ENCODE measurements around the gene LOC101059915. TPM values are rescaled to one million over a fixed set of nuclear protein-coding genes. Genes with fewer than 3 reads are reported as not detected.
"Not testable (repeated sequence)": the region's sequence is repeated elsewhere in the genome, so short reads cannot be mapped to it uniquely, and the experiment has no call there.

Gene LOC101059915

GRCh38 chrX:71699023-71699344 is 31.6 kb downstream of the LOC101059915 start:
- H3K36me3 ChIP-seq (ENCODE audit: low read depth); H3K4me1 ChIP-seq (ENCODE audit: low read depth); ATAC-seq; H3K9me3 ChIP-seq; DNase-seq; H3K4me3 ChIP-seq; intact Hi-C loops (cut with DNase I, micrococcal nuclease): not testable (repeated sequence)

- DNase-seq; H3K4me1 ChIP-seq (ENCODE audit: low read depth); ATAC-seq; H3K36me3 ChIP-seq (ENCODE audit: low read depth); H3K4me3 ChIP-seq; intact Hi-C loops (cut with DNase I, micrococcal nuclease); H3K9me3 ChIP-seq: not testable (repeated sequence)
These were observed 35.5 kb downstream of the LOC101059915 start for GRCh38 chrX:71702853-71703252.

DNA sequence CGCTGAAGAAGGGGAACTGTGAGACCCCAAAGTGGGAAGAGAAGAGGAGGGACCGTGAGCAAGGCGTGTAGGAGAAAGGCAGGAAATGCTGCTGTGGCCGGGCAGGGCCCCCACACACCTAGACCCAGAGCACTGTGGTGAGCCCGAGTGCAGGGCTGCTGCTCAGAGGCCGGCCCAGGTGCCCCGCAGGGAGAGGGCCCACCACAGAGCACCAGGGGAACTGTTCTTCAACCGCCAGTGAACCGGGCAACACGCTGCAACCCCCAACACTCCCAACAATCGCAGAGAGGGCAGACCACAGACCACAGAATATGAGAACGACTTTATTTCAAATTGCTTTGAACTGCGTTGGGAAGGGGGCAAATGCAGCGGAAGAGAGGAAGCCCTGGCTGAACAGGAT is 46.7 kb downstream of the LOC101059915 start:
- H3K4me1 ChIP-seq (ENCODE audit: low read depth); ATAC-seq: not testable (repeated sequence)

GRCh38 chrX:71715551-71715950 is 48.2 kb downstream of the LOC101059915 start:
- H3K9me3 ChIP-seq; intact Hi-C loops (cut with DNase I, micrococcal nuclease): not testable (repeated sequence)

More for the DNA sequence above, 46.7 kb downstream of the LOC101059915 start:
- DNase-seq; H3K9me3 ChIP-seq; H3K36me3 ChIP-seq (ENCODE audit: low read depth); H3K4me3 ChIP-seq; intact Hi-C loops (cut with DNase I, micrococcal nuclease): not testable (repeated sequence)

GRCh38 chrX:71716323-71716722 is 49.0 kb downstream of the LOC101059915 start:
- H3K4me3 ChIP-seq; ATAC-seq; DNase-seq; intact Hi-C loops (cut with DNase I, micrococcal nuclease); H3K4me1 ChIP-seq (ENCODE audit: low read depth); H3K36me3 ChIP-seq (ENCODE audit: low read depth); H3K9me3 ChIP-seq: not testable (repeated sequence)

More at GRCh38 chrX:71715551-71715950, 48.2 kb downstream of the LOC101059915 start:
- H3K36me3 ChIP-seq (ENCODE audit: low read depth); ATAC-seq; H3K4me1 ChIP-seq (ENCODE audit: low read depth); DNase-seq; H3K4me3 ChIP-seq: not testable (repeated sequence)

DNA sequence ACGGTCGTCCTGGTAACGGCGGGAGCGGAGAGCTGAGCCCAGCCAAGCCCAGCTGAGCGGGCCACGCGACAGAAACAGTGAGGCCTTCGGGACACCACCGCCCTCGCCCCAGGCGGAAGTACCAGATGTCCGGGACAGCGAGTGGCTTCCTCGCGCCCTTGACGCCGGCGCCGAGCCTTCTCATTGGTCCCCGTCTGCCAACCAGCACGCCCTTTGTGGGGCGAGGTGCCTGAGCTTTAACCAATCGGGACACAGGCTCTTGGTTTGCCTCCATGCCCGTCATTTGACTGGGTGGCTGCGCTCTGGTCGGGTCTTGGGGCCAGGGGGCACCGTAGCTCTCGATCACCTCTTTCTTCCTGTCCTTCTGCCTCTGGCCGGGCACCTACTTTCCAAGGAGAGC is 50.8 kb downstream of the LOC101059915 start, which contains the start of gene CXorf49:
Gene CXorf49 (minus strand): TSS at position 101 of the 400 bp plus-strand sequence. CDS start 134 bp downstream, outside the sequence.
- H3K4me3 ChIP-seq; ATAC-seq; intact Hi-C loops (cut with DNase I, micrococcal nuclease); H3K9me3 ChIP-seq; DNase-seq; H3K36me3 ChIP-seq (ENCODE audit: low read depth); H3K4me1 ChIP-seq (ENCODE audit: low read depth): not testable (repeated sequence)

GRCh38 chrX:71719195-71719594 is 51.8 kb downstream of the LOC101059915 start:
- H3K36me3 ChIP-seq (ENCODE audit: low read depth); ATAC-seq; H3K4me1 ChIP-seq (ENCODE audit: low read depth); intact Hi-C loops (cut with DNase I, micrococcal nuclease); H3K9me3 ChIP-seq; H3K4me3 ChIP-seq: not testable (repeated sequence)
- peak in 2 of 3 donors; percentile 2 to 36 for DNase-seq

DNA sequence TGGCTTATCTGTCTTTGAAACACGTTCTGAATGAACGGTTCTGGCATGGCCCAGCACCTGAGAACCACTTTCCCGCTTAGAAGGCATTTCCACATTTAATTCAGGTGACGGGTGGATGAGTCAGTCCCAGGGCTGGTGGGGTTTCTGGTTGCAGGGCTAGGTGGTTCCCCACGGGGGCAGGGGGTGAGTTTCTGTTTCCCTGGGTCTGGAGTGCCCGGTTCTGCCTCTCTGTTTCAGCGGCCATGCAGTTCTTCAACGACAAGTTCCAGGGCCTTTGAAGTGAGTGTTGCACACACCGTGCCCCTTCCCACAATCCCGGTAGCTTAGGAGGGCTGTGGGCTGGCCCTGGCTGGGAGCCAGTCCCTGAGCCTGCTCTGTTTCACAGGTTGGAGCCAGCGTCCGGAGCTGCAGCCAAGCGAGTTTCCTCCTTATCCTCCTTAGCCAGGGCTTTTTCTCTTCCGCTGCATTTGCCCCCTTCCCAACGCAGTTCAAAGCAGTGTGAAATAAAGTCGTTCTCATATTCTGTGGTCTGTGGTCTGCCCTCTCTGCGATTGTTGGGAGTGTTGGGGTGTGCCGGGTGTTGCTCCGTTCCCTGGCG is 53.0 kb downstream of the LOC101059915 start:
- intact Hi-C loops (cut with DNase I, micrococcal nuclease); H3K9me3 ChIP-seq; H3K4me1 ChIP-seq (ENCODE audit: low read depth); H3K36me3 ChIP-seq (ENCODE audit: low read depth); DNase-seq; ATAC-seq; H3K4me3 ChIP-seq: not testable (repeated sequence)

Other genes starting within 250 kb of the LOC101059915 start
- 100 to 1,000 TPM in 2 of 3 donors, 10 to 100 TPM in 1; 89.4 to 133 (median 120) TPM for gene OGT, start 134.4 kb upstream of the LOC101059915 start, total RNA-seq
- 1 to 10 TPM; 1.2 to 2.0 (median 1.5) TPM for gene GCNA, start 89.1 kb upstream of the LOC101059915 start, total RNA-seq
- 1 to 10 TPM; 1.9 to 6.1 (median 2.1) TPM for gene CXCR3, start 49.0 kb upstream of the LOC101059915 start, total RNA-seq
- not detected for gene CXorf49, start 50.7 kb downstream of the LOC101059915 start, total RNA-seq
- not detected for gene CXorf49B, start 95.8 kb downstream of the LOC101059915 start, total RNA-seq
- gene NHSL2, start 243.3 kb downstream of the LOC101059915 start, total RNA-seq: 10 to 100 TPM in 1 of 3 donors, 1 to 10 TPM in 2; 1.2 to 11.8 (median 4.8) TPM

All from mucosa of descending colon (tissue), 3 donors.